Tibial artery (tissue), 4 donors: ENCODE data around the gene RPRML.
A peak's percentile ranks its signal among the peaks of the same experiment; 100 is the strongest.

Source experiments
- DNase-seq, 2 donors: peaks; one replicate each; pipeline ENCODE4 v3.0.0-alpha.2; 2019
- H3K27ac ChIP-seq, 2 donors: fragments of 200-600 bp; sonication (generic) in 1 of 2; 1 replicate in 1 of 2; 2 replicates in 1 of 2; pipeline ENCODE4 v1.5.1; 2018 to 2019; ENCODE audit warnings: mild to moderate bottlenecking in 1 of 2
- H3K27me3 ChIP-seq, 2 donors: fragments of 200-600 bp; sonication (generic) in 1 of 2; one replicate each; pipeline versions ENCODE4 v1.5.1 to v1.6.0; 2016 to 2019
- H3K36me3 ChIP-seq, 3 donors: fragments of 200-600 bp; sonication (generic) in 2 of 3; one replicate each; pipeline ENCODE4 v1.5.1; 2016 to 2019; ENCODE audit warnings: mild to moderate bottlenecking in 2 of 3
- H3K4me1 ChIP-seq, 4 donors: fragments of 200-600 bp; sonication (generic) in 2 of 4; 1 replicate in 3 of 4; 2 replicates in 1 of 4; pipeline ENCODE4 v1.5.1; 2016 to 2019
- H3K4me3 ChIP-seq, 2 donors: fragments of 200-600 bp; sonication (generic) in 1 of 2; 1 replicate in 1 of 2; 2 replicates in 1 of 2; pipeline ENCODE4 v1.5.1; 2018 to 2019; ENCODE audit warnings: mild to moderate bottlenecking in 2 of 2
- H3K9me3 ChIP-seq, 3 donors: fragments of 200-600 bp; sonication (generic) in 1 of 3; one replicate each; pipeline ENCODE4 v1.5.1; 2016 to 2019
- CTCF ChIP-seq, 2 experiments: fragments of 200-600 bp in 1 of 2; fragments of 450-650 bp in 1 of 2; IDR thresholded peaks; one replicate each; pipeline ENCODE4 v1.5.1; 2017 to 2019; ENCODE audit warnings: antibody characterized with exemption in 2 of 2, mild to moderate bottlenecking in 1 of 2, moderate library complexity in 1 of 2
- intact Hi-C: fragments of 100-400 bp; cut with DNase I; formaldehyde crosslinking; loops from one replicate; pipeline ENCODE4 v1.15.0; 2023; ENCODE audit warnings: low total_unique reads

RPRML gene

GRCh38 chr17:46940692-46941404 lies 38.2 kb downstream of the RPRML start:
- H3K27me3 ChIP-seq: peaks cover 0 to 2% of the 10 kb centered on the region in 2 donors
- intact Hi-C loops: loop anchor here (5.0 kb wide), 1 partner anchor 56 kb away; no protein-coding TSS in a partner anchor
- no peak overlapping the region for H3K4me3 ChIP-seq
- H3K27ac ChIP-seq: no peak overlapping the region
- no peaks in the 10 kb centered on the region for H3K9me3 ChIP-seq
- DNase-seq: peak; percentile 74 to 77
- H3K36me3 ChIP-seq: peaks cover 30 to 51% (median 49%) of the 10 kb centered on the region in 3 donors
- peaks cover 0 to 22% (median 17%) of the 10 kb centered on the region in 4 donors for H3K4me1 ChIP-seq
- TF ChIP-seq CTCF (IDR thresholded peaks at IDR 0.05): peak; percentile 64 to 65

- DNase-seq: no peak
- Histone ChIP-seq H3K27ac (no peak overlapping the region), H3K27me3 (no peaks in the 10 kb centered on the region), H3K4me1 (no peaks in the 10 kb centered on the region), H3K9me3 (no peaks in the 10 kb centered on the region), H3K36me3 (peaks cover 78 to 100% (median 97%) of the 10 kb centered on the region in 3 donors), H3K4me3 (no peak overlapping the region)
- intact Hi-C loops: no loop called here
- no peak for TF ChIP-seq CTCF (IDR thresholded peaks at IDR 0.05)
Measured at GRCh38 chr17:46935658-46936266, 43.3 kb downstream of the RPRML start.

GRCh38 chr17:46931596-46931995 lies 47.5 kb downstream of the RPRML start:
- Histone ChIP-seq H3K9me3 (no peaks in the 10 kb centered on the region), H3K27ac (no peak overlapping the region), H3K27me3 (no peaks in the 10 kb centered on the region), H3K4me1 (peaks cover 0 to 19% (median 7%) of the 10 kb centered on the region in 4 donors), H3K4me3 (no peak overlapping the region), H3K36me3 (peaks cover 58 to 75% (median 63%) of the 10 kb centered on the region in 3 donors)
- intact Hi-C loops: no loop called here
- TF ChIP-seq CTCF (IDR thresholded peaks at IDR 0.05): no peak
- no peak for DNase-seq

- H3K27ac ChIP-seq: no peak overlapping the region
- H3K4me3 ChIP-seq: no peak overlapping the region
- peaks cover 42 to 60% (median 48%) of the 10 kb centered on the region in 3 donors for H3K36me3 ChIP-seq
- no peak for TF ChIP-seq CTCF (IDR thresholded peaks at IDR 0.05)
- intact Hi-C loops: no loop called here
- no peaks in the 10 kb centered on the region for H3K9me3 ChIP-seq
- peaks cover 0 to 30% (median 13%) of the 10 kb centered on the region in 4 donors for H3K4me1 ChIP-seq
- H3K27me3 ChIP-seq: no peaks in the 10 kb centered on the region
- DNase-seq: no peak
Measured at GRCh38 chr17:46930051-46930450, 49.0 kb downstream of the RPRML start.

- Histone ChIP-seq H3K27ac (no peak overlapping the region), H3K9me3 (no peaks in the 10 kb centered on the region), H3K4me1 (peaks cover 0 to 36% (median 18%) of the 10 kb centered on the region in 4 donors), H3K27me3 (no peaks in the 10 kb centered on the region), H3K4me3 (no peak overlapping the region), H3K36me3 (peaks cover 37 to 53% (median 43%) of the 10 kb centered on the region in 3 donors)
- intact Hi-C loops: no loop called here
- no peak for DNase-seq
- TF ChIP-seq CTCF (IDR thresholded peaks at IDR 0.05): no peak
Measured at GRCh38 chr17:46929413-46929812, 49.6 kb downstream of the RPRML start.
